Dermis microvascular lymphatic vessel endothelial cell (primary cell): ENCODE measurements around the gene GIMAP4. TPM values are rescaled to one million over a fixed set of nuclear protein-coding genes. Genes with fewer than 3 reads are reported as not detected.
"Not testable (repeated sequence)": the region's sequence is repeated elsewhere in the genome, so short reads cannot be mapped to it uniquely, and the experiment has no call there.

Source experiments
- DNase-seq, 2 donors: peaks; one replicate each; pipeline versions ENCODE4 v3.0.0 to v3.0.0-alpha.2; 2010; ENCODE audit warnings: low read depth in 2 of 2
- total RNA-seq: library from RNA; depleted of rRNA; stranded (reverse); fragments of >200 nt; gene quantifications from 2 replicates; pipeline ENCODE4 v1.2.1, GENCODE V29; 2014

Gene GIMAP4
- total RNA-seq, 1 donor from 2014 or later = 169 TPM

DNA sequence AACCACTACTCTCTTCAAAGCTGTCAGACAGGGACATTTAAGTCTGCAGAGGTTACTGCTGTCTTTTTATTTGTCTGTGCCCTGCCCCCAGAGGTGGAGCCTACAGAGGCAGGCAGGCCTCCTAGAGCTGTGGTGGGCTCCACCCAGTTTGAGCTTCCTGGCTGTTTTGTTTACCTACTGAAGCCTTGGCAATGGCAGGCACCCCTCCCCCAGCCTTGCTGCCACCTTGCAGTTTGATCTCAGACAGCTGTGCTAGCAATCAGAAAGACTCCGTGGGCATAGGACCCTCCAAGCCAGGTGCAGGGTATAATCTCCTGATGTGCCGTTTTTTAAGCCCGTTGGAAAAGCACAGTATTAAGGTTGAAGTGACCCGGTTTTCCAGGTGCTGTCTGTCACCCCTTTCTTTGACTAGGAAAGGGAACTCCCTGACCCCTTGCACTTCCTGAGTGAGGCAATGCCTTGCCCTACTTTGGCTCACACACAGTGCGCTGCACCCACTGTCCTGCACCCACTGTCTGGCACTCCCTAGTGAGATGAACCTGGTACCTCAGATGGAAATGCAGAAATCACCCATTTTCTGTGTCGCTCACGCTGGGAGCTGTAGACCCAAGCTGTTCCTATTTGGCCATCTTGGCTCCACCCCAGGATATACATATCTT is 12.9 kb downstream of the GIMAP4 start:
- DNase-seq = not testable (repeated sequence)

- DNase-seq = no peak
Observed at GRCh38 chr7:150580638-150581394, 13.6 kb downstream of the GIMAP4 start.

- DNase-seq = no peak
Observed at GRCh38 chr7:150585199-150585598, 18.0 kb downstream of the GIMAP4 start.

GRCh38 chr7:150586068-150586784 is 19.0 kb downstream of the GIMAP4 start:
- DNase-seq = peak in 1 of 2 donors; percentile 34

- peak; percentile 93 to 96 for DNase-seq
Observed at GRCh38 chr7:150586785-150587152, 19.6 kb downstream of the GIMAP4 start.

- peak in 1 of 2 donors; percentile 70 for DNase-seq
Observed at GRCh38 chr7:150587551-150587950, 20.4 kb downstream of the GIMAP4 start.

DNA sequence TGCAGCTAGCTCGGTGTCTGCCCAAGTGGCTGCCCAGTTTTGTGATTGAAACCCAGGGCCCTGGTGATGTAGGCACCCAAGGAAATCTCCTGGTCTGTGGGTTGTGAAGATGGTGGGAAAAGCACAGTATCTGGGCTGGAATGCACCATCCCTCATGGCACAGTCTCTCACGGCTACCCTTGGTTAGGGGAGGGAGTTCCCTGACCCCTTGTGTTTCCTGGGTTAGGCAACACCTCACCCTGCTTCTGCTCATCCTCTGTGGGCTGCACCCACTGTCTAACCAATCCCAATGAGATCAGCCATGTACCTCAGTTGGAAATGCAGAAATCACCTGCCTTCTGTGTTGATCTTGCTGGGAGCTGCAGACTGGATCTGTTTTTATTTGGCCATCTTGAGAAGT is 27.6 kb downstream of the GIMAP4 start:
- DNase-seq = no peak

- peak in 1 of 2 donors; percentile 36 for DNase-seq
Observed at GRCh38 chr7:150595361-150595760, 28.2 kb downstream of the GIMAP4 start.

GRCh38 chr7:150603600-150603999 is 36.4 kb downstream of the GIMAP4 start:
- peak; percentile 9 to 47 for DNase-seq

DNA sequence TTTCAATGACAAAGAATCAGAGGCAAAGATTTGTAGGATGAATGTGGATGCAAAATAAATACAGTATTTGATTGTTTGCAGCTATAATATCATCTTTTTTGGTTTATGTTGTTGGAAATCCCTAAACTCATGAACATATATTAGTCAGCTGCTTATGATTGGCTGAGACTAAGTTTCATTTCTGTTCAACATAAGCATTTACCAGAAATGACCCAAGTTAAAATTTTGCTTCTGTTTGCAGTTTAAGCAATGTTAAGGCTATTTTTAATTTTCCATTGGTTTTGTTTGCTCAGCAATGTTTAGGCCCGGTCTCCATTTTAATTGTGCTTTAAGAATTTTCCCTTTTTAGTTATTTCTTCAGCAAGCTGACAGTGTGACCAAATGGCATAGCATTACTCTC is 43.0 kb downstream of the GIMAP4 start:
- no peak for DNase-seq

- no peak for DNase-seq
Observed at GRCh38 chr7:150612925-150613324, 45.7 kb downstream of the GIMAP4 start.

GRCh38 chr7:150613880-150614279 is 46.7 kb downstream of the GIMAP4 start:
- no peak for DNase-seq

DNA sequence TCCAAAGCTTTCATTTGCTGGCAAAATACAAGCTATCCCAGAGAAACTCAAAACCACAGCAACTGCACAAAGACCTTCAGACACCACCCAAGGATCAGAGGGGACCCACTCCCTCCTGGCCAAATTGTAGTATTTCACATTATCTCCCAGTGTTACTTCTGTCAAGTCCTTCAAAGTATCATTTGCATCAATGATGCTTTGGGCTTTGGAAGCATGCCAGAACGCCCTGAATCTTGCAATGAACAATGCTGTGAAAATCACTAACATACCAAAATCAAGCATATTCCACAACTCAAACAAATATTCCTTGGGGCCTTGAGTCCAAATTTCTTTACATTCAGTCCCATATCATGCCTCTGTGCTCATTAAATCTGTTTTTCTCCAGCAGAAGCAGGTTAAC is 47.2 kb downstream of the GIMAP4 start:
- not testable (repeated sequence) for DNase-seq

DNA sequence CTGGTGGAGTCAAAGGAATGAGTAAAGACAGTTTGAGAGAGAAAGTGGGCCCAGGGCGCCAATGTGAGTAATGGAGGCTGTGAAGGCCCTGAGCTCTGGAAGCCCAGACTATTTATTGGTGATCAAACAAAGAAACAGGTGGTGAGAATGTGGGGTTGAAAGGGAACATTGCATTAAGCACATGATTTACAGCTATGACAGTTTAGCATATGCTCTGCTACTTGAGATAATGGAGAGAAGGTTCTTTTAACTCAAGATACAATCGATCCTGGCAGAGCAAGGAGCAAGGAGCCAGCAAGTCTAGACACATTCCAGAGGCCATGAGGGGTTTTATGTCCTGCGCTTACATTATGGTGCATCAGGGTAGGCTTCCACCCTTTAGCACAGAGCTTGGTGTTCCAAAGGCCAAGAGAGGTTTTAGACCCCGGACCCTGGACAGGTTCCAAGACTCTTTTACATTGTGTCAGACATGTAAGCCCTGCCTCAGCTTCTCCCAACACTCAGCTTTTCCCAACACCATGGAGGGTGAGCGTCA is 48.1 kb downstream of the GIMAP4 start:
- not testable (repeated sequence) for DNase-seq

GRCh38 chr7:150620061-150620460 is 52.9 kb downstream of the GIMAP4 start:
- DNase-seq = no peak

DNA sequence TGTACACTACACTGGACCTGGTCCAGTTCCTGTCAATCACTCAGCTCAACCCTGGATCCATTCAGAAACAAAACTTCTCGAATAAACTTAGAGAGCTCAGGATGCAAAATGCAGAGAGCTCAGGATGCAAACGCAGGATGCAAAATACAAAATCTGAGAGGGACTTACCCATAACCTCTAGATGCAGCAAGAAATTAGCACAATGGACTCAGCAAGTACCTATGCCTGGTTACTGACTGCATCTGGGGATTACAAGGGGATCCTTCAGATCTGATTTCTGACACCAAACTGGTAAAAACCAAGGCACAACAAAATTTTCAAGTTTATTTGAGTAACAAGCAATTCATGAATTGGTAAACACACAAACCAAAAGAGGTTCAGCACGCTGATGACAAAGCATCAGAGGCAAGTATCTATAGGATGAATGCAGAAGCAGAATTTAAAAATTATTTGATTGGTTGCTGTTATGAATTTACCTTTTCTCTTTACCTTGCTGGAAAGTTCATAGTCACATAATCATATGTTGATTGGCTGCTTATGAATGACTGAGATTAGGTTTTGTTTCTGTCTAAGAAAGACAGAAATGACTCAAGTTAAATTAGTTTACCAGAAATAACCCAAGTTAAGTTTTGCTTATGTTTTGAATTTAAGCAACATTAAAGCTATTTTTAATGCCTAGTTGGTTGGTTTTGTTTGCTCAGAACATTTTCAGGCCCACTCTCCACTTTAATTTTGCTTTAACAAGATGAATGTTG is 53.6 kb downstream of the GIMAP4 start:
- no peak for DNase-seq

- DNase-seq = no peak
Observed at GRCh38 chr7:150621376-150621775, 54.2 kb downstream of the GIMAP4 start.
